Gastrocnemius medialis (tissue), 4 donors: ENCODE results near the gene BMPR1A.
A peak's percentile ranks its signal among the peaks of the same experiment; 100 is the strongest.

Experiments
- CTCF ChIP-seq, 5 experiments: fragments of 450-650 bp in 3 of 5; fragments of 200-600 bp in 2 of 5; sonication (generic) in 2 of 5; IDR thresholded peaks in 4 of 5; conservative IDR thresholded peaks in 1 of 5; 1 replicate in 4 of 5; 2 replicates in 1 of 5; pipeline ENCODE4 v1.5.1; 2016 to 2019; ENCODE audit warnings: antibody characterized with exemption in 5 of 5, mild to moderate bottlenecking in 3 of 5, moderate library complexity in 3 of 5
- POLR2A ChIP-seq, 2 donors: fragments of 450-650 bp; IDR thresholded peaks; one replicate each; pipeline ENCODE4 v1.6.1; 2017; ENCODE audit warnings: antibody characterized with exemption in 2 of 2, mild to moderate bottlenecking in 2 of 2, moderate library complexity in 2 of 2

- TF ChIP-seq POLR2A (IDR thresholded peaks at IDR 0.05) (peak; percentile 78 to 85), CTCF (IDR thresholded peaks at IDR 0.05 in 4 of 5, conservative IDR thresholded peaks at IDR 0.05 in 1 of 5) (peak; percentile 82 to 96 (median 94))
Observed at GRCh38 chr10:86710987-86711512, 45.4 kb upstream of the BMPR1A start.
